NCI-H2227 treated with DMSO at 0.1 percent for 48 hours (cell line): ENCODE measurements around the gene MSI2.

Source experiments
- DNase-seq: peaks from one replicate; lab custom pipeline; 2025; lab: John Stamatoyannopoulos, UW

The MSI2 gene

GRCh38 chr17:57369509-57369945 is 113.2 kb downstream of the MSI2 start:
- no peak for DNase-seq

GRCh38 chr17:57370037-57370581 is 113.8 kb downstream of the MSI2 start:
- DNase-seq = no peak

GRCh38 chr17:57370619-57371018 is 114.3 kb downstream of the MSI2 start:
- no peak for DNase-seq

GRCh38 chr17:57372156-57372555 is 115.8 kb downstream of the MSI2 start:
- DNase-seq = no peak

- DNase-seq = no peak
Observed at GRCh38 chr17:57373048-57373447, 116.7 kb downstream of the MSI2 start.

- no peak for DNase-seq
Observed at GRCh38 chr17:57373756-57374155, 117.4 kb downstream of the MSI2 start.

- DNase-seq = no peak
Observed at GRCh38 chr17:57375040-57375769, 118.9 kb downstream of the MSI2 start.

- no peak for DNase-seq
Observed at GRCh38 chr17:57375770-57376225, 119.5 kb downstream of the MSI2 start.

GRCh38 chr17:57377094-57377493 is 120.8 kb downstream of the MSI2 start:
- no peak for DNase-seq

- DNase-seq = peak; percentile 49
Observed at GRCh38 chr17:57379237-57379894, 123.0 kb downstream of the MSI2 start.

GRCh38 chr17:57379895-57380434 is 123.6 kb downstream of the MSI2 start:
- DNase-seq = no peak

GRCh38 chr17:57381498-57381897 is 125.2 kb downstream of the MSI2 start:
- DNase-seq = no peak

GRCh38 chr17:57384219-57384618 is 127.9 kb downstream of the MSI2 start:
- no peak for DNase-seq

- no peak for DNase-seq
Observed at GRCh38 chr17:57385975-57386374, 129.7 kb downstream of the MSI2 start.

- DNase-seq = no peak
Observed at GRCh38 chr17:57387575-57387974, 131.3 kb downstream of the MSI2 start.

GRCh38 chr17:57388131-57388725 is 131.9 kb downstream of the MSI2 start:
- DNase-seq = no peak

GRCh38 chr17:57389473-57389872 is 133.2 kb downstream of the MSI2 start:
- DNase-seq = no peak

- DNase-seq = peak; percentile 65
Observed at GRCh38 chr17:57391076-57391825, 134.9 kb downstream of the MSI2 start.

- no peak for DNase-seq
Observed at GRCh38 chr17:57391857-57392471, 135.6 kb downstream of the MSI2 start.

GRCh38 chr17:57393368-57393767 is 137.0 kb downstream of the MSI2 start:
- no peak for DNase-seq

GRCh38 chr17:57394375-57394774 is 138.1 kb downstream of the MSI2 start:
- no peak for DNase-seq
